CD4-positive, alpha-beta memory T cell (primary cell): ENCODE results near the gene MED16. TPM values are rescaled to one million over a fixed set of nuclear protein-coding genes. Genes with fewer than 3 reads are reported as not detected.

Experiments used
- CTCF ChIA-PET: fragments of 350-600 bp; sonication (Branson Sonifier 250); formaldehyde crosslinking; loops from one replicate; lab custom pipeline; 2021; ENCODE audit warnings: inconsistent platforms; ENCODE audit not compliant: partially characterized antibody; lab: Charles Lee
- POLR2A ChIA-PET: fragments of 350-600 bp; sonication (Branson Sonifier 250); formaldehyde crosslinking; loops from one replicate; lab custom pipeline; 2021; ENCODE audit not compliant: partially characterized antibody; lab: Charles Lee
- DNase-seq, 5 donors: peaks; one replicate each; pipeline versions ENCODE4 v3.0.0 to v3.0.0-alpha.2; 2020 to 2022; ENCODE audit warnings: mixed read lengths in 1 of 5
- H3K27ac ChIP-seq: one replicate; pipeline ENCODE4 v1.7.0; 2013; ENCODE audit warnings: low read depth, low read length
- H3K27me3 ChIP-seq: 2 replicates; pipeline ENCODE4 v1.7.0; 2013; ENCODE audit warnings: mild to moderate bottlenecking, low read length, moderate library complexity; ENCODE audit not compliant: insufficient read depth
- H3K36me3 ChIP-seq: 2 replicates; pipeline ENCODE4 v1.7.0; 2013; ENCODE audit warnings: mild to moderate bottlenecking, low read length, moderate library complexity; ENCODE audit not compliant: insufficient read depth
- H3K4me1 ChIP-seq: 2 replicates; pipeline ENCODE4 v1.7.0; 2013; ENCODE audit warnings: mild to moderate bottlenecking, low read length, moderate library complexity; ENCODE audit not compliant: insufficient read depth
- H3K4me3 ChIP-seq, 2 donors: one replicate each; pipeline ENCODE4 v1.7.0; 2013; ENCODE audit warnings: low read length in 2 of 2, mild to moderate bottlenecking in 1 of 2
- H3K9me3 ChIP-seq, 2 donors: one replicate each; pipeline ENCODE4 v1.7.0; 2013; ENCODE audit warnings: low read length in 2 of 2, control low read depth in 1 of 2; ENCODE audit not compliant: control insufficient read depth in 1 of 2
- H3K27ac Mint-ChIP-seq, 7 donors: one replicate each; pipeline ENCODE4 v1.8.0; 2020 to 2021; ENCODE audit warnings: mixed read lengths in 7 of 7, mild to moderate bottlenecking in 6 of 7, inconsistent platforms in 3 of 7, moderate library complexity in 3 of 7
- H3K27me3 Mint-ChIP-seq, 2 donors: one replicate each; pipeline ENCODE4 v1.8.0; 2020 to 2021; ENCODE audit warnings: mixed read lengths in 2 of 2
- H3K36me3 Mint-ChIP-seq, 2 donors: one replicate each; pipeline ENCODE4 v1.8.0; 2020 to 2021; ENCODE audit warnings: mixed read lengths in 2 of 2, inconsistent platforms in 1 of 2, mild to moderate bottlenecking in 1 of 2
- H3K4me1 Mint-ChIP-seq, 4 donors: one replicate each; pipeline ENCODE4 v1.8.0; 2020 to 2021; ENCODE audit warnings: mixed read lengths in 4 of 4, mild to moderate bottlenecking in 1 of 4
- H3K4me3 Mint-ChIP-seq, 8 donors: one replicate each; pipeline ENCODE4 v1.8.0; 2020 to 2021; ENCODE audit warnings: mixed read lengths in 8 of 8, mild to moderate bottlenecking in 7 of 8, moderate library complexity in 6 of 8, inconsistent platforms in 3 of 8
- H3K9me3 Mint-ChIP-seq, 8 donors: one replicate each; pipeline ENCODE4 v1.8.0; 2020 to 2021; ENCODE audit warnings: mixed read lengths in 8 of 8, mild to moderate bottlenecking in 5 of 8, inconsistent platforms in 3 of 8, moderate library complexity in 1 of 8
- intact Hi-C: fragments of 100-400 bp; cut with micrococcal nuclease; formaldehyde crosslinking; loops from one replicate; pipeline ENCODE4 v1.15.1; 2023
- polyA plus RNA-seq, 2 donors: library from polyadenylated mRNA; unstranded; fragments of 300-500 nt; fragmentation: Illumina TruSeq; gene quantifications; one replicate each; pipeline ENCODE4 v1.2.3, GENCODE V29; 2021
- total RNA-seq, 2 experiments: library from RNA; stranded (reverse); gene quantifications; one replicate each; pipeline ENCODE4 v1.2.3, GENCODE V29; 2021

MED16 gene
- total RNA-seq, result 10 to 100 TPM; 68.3 to 71.7 TPM
- 100 to 1,000 TPM in 1 of 2 donors, 10 to 100 TPM in 1; 48.6 to 125 TPM for polyA plus RNA-seq

GRCh38 chr19:892894-893689, at the start of gene MED16, which contains the start of gene RNU6-9:
Gene MED16, minus strand, starts transcription at chr19:893187. Its CDS starts 2,056 bp downstream, at chr19:891131.
Gene RNU6-9, plus strand, starts transcription at chr19:893484.
- peak within 1 kb of the TSS; percentile 36 to 76 for H3K4me3 ChIP-seq
- H3K36me3 Mint-ChIP-seq, result peaks cover 5 to 23% of the 10 kb centered on the region in 2 donors
- peak within 1 kb of the TSS; percentile 87 to 95 (median 92) for H3K4me3 Mint-ChIP-seq
- H3K36me3 ChIP-seq, result peaks cover 14% of the 10 kb centered on the region
- H3K4me1 ChIP-seq, result peaks cover 28% of the 10 kb centered on the region
- peaks cover 0 to 6% (median 0%) of the 10 kb centered on the region in 8 donors for H3K9me3 Mint-ChIP-seq
- intact Hi-C loops, result loop anchor here (1.0 kb wide), 4 partner anchors 16 to 230 kb away; partner anchors contain the start of gene RNF126
- CTCF ChIA-PET, result interaction anchor here (0.5 to 2.7 kb wide), 12 partner anchors 11 to 123 kb away, joined by 3 to 17 read pairs (median 4); no protein-coding TSS in a partner anchor
- no peaks in the 10 kb centered on the region for H3K9me3 ChIP-seq
- DNase-seq, result peak; percentile 93 to 96 (median 95)
- POLR2A ChIA-PET, result interaction anchor here (0.7 to 8.9 kb wide), 21 partner anchors 9 to 376 kb away, joined by 3 to 252 read pairs (median 6); partner anchors contain the start of genes CFD, CIRBP, KISS1R and R3HDM4
- H3K27ac ChIP-seq, result peak within 1 kb of the TSS; percentile 80
- H3K27ac Mint-ChIP-seq, result peak within 1 kb of the TSS; percentile 99 to 100 (median 99)
- peaks cover 0 to 3% of the 10 kb centered on the region in 2 donors for H3K27me3 Mint-ChIP-seq
- H3K27me3 ChIP-seq, result no peaks in the 10 kb centered on the region
- H3K4me1 Mint-ChIP-seq, result peaks cover 7 to 47% (median 11%) of the 10 kb centered on the region in 4 donors

GRCh38 chr19:942133-942645, 49.2 kb upstream of the MED16 start:
- H3K36me3 ChIP-seq, result no peaks in the 10 kb centered on the region
- Mint-ChIP-seq H3K4me3 (no peak overlapping the region), H3K27me3 (no peaks in the 10 kb centered on the region), H3K4me1 (peaks cover 13 to 28% (median 20%) of the 10 kb centered on the region in 4 donors), H3K27ac (no peak overlapping the region), H3K9me3 (peaks cover 0 to 2% (median 0%) of the 10 kb centered on the region in 8 donors), H3K36me3 (no peaks in the 10 kb centered on the region)
- no peaks in the 10 kb centered on the region for H3K9me3 ChIP-seq
- POLR2A ChIA-PET, result interaction anchor here (1.7 kb wide), 1 partner anchor 10 kb away, joined by 6 read pairs; no protein-coding TSS in a partner anchor
- intact Hi-C loops, result no loop called here
- DNase-seq, result no peak
- CTCF ChIA-PET, result interaction anchor here (2.0 kb wide), 1 partner anchor 42 kb away, joined by 6 read pairs; the partner anchor contains the start of gene WDR18
- no peak overlapping the region for H3K4me3 ChIP-seq
- H3K27ac ChIP-seq, result no peak overlapping the region
- H3K4me1 ChIP-seq, result peaks cover 20% of the 10 kb centered on the region
- H3K27me3 ChIP-seq, result no peaks in the 10 kb centered on the region

- H3K27ac Mint-ChIP-seq, result peak overlapping the region in 6 of 7 donors; percentile 60 to 81 (median 72)
- intact Hi-C loops, result loop anchor here (2.0 kb wide), 1 partner anchor 17 kb away; no protein-coding TSS in a partner anchor
Measured at GRCh38 chr19:941292-942132, 48.5 kb upstream of the MED16 start.

GRCh38 chr19:940591-941291, 47.8 kb upstream of the MED16 start:
- ChIA-PET CTCF (interaction anchor here (1.0 kb wide), 1 partner anchor 77 kb away, joined by 4 read pairs; no protein-coding TSS in a partner anchor), POLR2A (interaction anchor here (0.9 to 1.7 kb wide), 3 partner anchors 8 to 44 kb away, joined by 3 to 6 read pairs (median 3); partner anchors contain the start of gene WDR18)
- H3K4me3 ChIP-seq, result peak overlapping the region; percentile 29 to 38
- H3K36me3 Mint-ChIP-seq, result no peaks in the 10 kb centered on the region
- H3K27me3 Mint-ChIP-seq, result no peaks in the 10 kb centered on the region
- peak overlapping the region; percentile 72 to 91 (median 81) for H3K27ac Mint-ChIP-seq
- peaks cover 21% of the 10 kb centered on the region for H3K4me1 ChIP-seq
- intact Hi-C loops, result loop anchor here (2.0 kb wide), 1 partner anchor 16 kb away; no protein-coding TSS in a partner anchor
- no peaks in the 10 kb centered on the region for H3K36me3 ChIP-seq
- no peaks in the 10 kb centered on the region for H3K9me3 ChIP-seq
- DNase-seq, result peak; percentile 70 to 83 (median 72)
- H3K27me3 ChIP-seq, result no peaks in the 10 kb centered on the region
- peaks cover 14 to 32% (median 23%) of the 10 kb centered on the region in 4 donors for H3K4me1 Mint-ChIP-seq
- peaks cover 0 to 2% (median 0%) of the 10 kb centered on the region in 8 donors for H3K9me3 Mint-ChIP-seq
- H3K4me3 Mint-ChIP-seq, result peak overlapping the region; percentile 63 to 83 (median 78)
- H3K27ac ChIP-seq, result peak overlapping the region; percentile 43

More at GRCh38 chr19:941292-942132, 48.5 kb upstream of the MED16 start:
- no peaks in the 10 kb centered on the region for H3K27me3 ChIP-seq
- H3K36me3 ChIP-seq, result no peaks in the 10 kb centered on the region
- no peak for DNase-seq
- peaks cover 21% of the 10 kb centered on the region for H3K4me1 ChIP-seq
- no peaks in the 10 kb centered on the region for H3K9me3 ChIP-seq
- no peaks in the 10 kb centered on the region for H3K27me3 Mint-ChIP-seq
- ChIA-PET CTCF (interaction anchor here (1.0 kb wide), 1 partner anchor 78 kb away, joined by 4 read pairs; no protein-coding TSS in a partner anchor), POLR2A (interaction anchor here (1.4 to 1.7 kb wide), 2 partner anchors 9 to 18 kb away, joined by 3 to 6 read pairs; no protein-coding TSS in a partner anchor)
- H3K27ac ChIP-seq, result peak overlapping the region; percentile 5
- peaks cover 0 to 2% (median 0%) of the 10 kb centered on the region in 8 donors for H3K9me3 Mint-ChIP-seq
- peak overlapping the region; percentile 60 to 79 (median 72) for H3K4me3 Mint-ChIP-seq
- H3K4me1 Mint-ChIP-seq, result peaks cover 14 to 32% (median 23%) of the 10 kb centered on the region in 4 donors
- peak overlapping the region; percentile 29 to 38 for H3K4me3 ChIP-seq
- no peaks in the 10 kb centered on the region for H3K36me3 Mint-ChIP-seq

GRCh38 chr19:939922-940321, 46.9 kb upstream of the MED16 start:
- Histone ChIP-seq H3K36me3 (no peaks in the 10 kb centered on the region), H3K4me1 (peaks cover 21% of the 10 kb centered on the region), H3K27ac (no peak overlapping the region), H3K27me3 (no peaks in the 10 kb centered on the region), H3K4me3 (no peak overlapping the region), H3K9me3 (no peaks in the 10 kb centered on the region)
- peak overlapping the region; percentile 63 to 83 (median 76) for H3K4me3 Mint-ChIP-seq
- H3K36me3 Mint-ChIP-seq, result no peaks in the 10 kb centered on the region
- intact Hi-C loops, result loop anchor here (2.0 kb wide), 1 partner anchor 15 kb away; no protein-coding TSS in a partner anchor
- POLR2A ChIA-PET, result interaction anchor here (0.9 kb wide), 1 partner anchor 45 kb away, joined by 3 read pairs; the partner anchor contains the start of gene WDR18
- CTCF ChIA-PET, result no interaction called here
- H3K27me3 Mint-ChIP-seq, result no peaks in the 10 kb centered on the region
- H3K4me1 Mint-ChIP-seq, result peaks cover 14 to 32% (median 25%) of the 10 kb centered on the region in 4 donors
- DNase-seq, result no peak
- H3K9me3 Mint-ChIP-seq, result peaks cover 0 to 2% (median 0%) of the 10 kb centered on the region in 8 donors
- H3K27ac Mint-ChIP-seq, result peak overlapping the region in 6 of 7 donors; percentile 72 to 91 (median 80)
